ENCODE measurements around the gene GIGYF1.

DNA sequence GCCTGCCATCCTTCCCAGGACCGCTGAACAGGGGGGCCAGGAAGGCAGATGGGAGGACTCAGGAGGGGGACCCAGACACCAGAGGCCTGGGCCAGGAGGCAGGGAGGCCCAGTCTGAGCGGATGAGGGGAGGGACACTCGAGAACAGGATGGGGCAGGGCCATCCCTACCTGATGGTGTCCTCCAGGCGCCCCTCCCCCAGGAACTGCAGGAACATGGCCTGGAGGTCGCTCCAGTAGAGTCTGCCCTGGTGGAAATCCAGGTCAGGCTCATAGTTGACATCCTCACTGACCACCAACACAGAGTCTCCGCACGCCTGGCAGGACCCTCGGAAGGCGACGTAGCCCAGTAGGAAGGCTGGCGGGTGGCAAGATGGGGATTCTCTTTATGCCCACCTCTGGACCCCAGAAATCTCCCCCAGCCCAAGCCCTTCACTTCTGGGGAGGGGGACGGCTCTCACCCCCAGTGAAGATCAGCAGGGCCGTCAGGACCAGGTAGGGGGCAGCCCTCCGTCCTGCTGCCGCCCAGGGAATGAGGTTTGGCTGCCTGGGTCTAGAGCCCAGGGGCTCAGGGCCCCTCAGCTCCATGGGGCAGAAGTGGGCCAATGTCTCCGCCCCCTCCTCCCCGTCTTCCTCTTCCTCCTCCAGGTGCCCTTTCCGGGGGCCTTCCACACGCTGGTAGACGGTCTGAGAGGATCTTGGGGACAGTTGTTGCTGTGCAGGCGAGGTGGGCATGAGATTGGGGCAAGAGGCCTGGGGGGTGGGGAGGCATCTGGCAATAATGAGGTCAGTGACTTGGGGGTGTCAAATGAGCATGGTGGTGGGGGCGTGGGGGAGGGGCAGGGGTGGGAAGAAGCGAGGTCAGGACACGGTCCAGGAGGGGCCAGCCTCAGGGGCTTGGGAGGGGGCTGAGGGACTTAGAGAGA, 53.3 kb downstream of the GIGYF1 start:
- TF ChIP-seq, protein P1, sequence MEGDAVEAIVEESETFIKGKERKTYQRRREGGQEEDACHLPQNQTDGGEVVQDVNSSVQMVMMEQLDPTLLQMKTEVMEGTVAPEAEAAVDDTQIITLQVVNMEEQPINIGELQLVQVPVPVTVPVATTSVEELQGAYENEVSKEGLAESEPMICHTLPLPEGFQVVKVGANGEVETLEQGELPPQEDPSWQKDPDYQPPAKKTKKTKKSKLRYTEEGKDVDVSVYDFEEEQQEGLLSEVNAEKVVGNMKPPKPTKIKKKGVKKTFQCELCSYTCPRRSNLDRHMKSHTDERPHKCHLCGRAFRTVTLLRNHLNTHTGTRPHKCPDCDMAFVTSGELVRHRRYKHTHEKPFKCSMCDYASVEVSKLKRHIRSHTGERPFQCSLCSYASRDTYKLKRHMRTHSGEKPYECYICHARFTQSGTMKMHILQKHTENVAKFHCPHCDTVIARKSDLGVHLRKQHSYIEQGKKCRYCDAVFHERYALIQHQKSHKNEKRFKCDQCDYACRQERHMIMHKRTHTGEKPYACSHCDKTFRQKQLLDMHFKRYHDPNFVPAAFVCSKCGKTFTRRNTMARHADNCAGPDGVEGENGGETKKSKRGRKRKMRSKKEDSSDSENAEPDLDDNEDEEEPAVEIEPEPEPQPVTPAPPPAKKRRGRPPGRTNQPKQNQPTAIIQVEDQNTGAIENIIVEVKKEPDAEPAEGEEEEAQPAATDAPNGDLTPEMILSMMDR (conservative IDR thresholded peaks at IDR 0.05 in 1 of 2, IDR thresholded peaks at IDR 0.05 in 1 of 2; ENCODE audit: extremely low read depth in 1 of 2, insufficient read depth in 1 of 2, low read depth in 1 of 2, low read length in 2 of 2), result no peak
- TF ChIP-seq EZH2 (IDR thresholded peaks at IDR 0.05; ENCODE audit: borderline replicate concordance, low read length), result no peak

Measured in mammary epithelial cell (primary cell).